Measurements from ENCODE around the gene PDE6A.
A peak's percentile ranks its signal among the peaks of the same experiment; 100 is the strongest.

Gene PDE6A

DNA sequence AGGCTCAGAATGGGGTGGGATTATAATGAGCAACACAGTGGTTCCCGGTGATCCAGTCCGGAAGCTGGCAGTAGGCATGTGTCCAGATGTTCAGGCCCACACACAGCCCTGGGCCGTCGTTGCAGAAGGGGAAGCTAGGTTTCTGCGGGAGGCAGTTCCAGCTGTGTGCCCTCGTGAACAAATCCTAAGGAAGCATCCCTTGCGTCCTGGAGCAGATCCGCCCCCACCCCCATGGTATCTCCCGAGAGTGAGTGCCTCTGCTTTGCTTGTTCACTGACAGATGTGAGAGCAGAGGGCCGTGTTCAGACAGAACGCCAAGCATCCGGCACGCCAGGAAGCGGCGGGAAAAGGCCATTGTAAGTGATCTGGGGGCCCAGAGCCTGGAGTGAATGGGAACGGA, 104.8 kb downstream of the PDE6A start:
- H3K4me2 ChIP-seq (ENCODE audit: low read depth, low read length, poor library complexity, severe bottlenecking): no peak overlapping the region
- H3K4me3 ChIP-seq (ENCODE audit: low read length, poor library complexity, severe bottlenecking): no peak overlapping the region
- TF ChIP-seq, protein P1, sequence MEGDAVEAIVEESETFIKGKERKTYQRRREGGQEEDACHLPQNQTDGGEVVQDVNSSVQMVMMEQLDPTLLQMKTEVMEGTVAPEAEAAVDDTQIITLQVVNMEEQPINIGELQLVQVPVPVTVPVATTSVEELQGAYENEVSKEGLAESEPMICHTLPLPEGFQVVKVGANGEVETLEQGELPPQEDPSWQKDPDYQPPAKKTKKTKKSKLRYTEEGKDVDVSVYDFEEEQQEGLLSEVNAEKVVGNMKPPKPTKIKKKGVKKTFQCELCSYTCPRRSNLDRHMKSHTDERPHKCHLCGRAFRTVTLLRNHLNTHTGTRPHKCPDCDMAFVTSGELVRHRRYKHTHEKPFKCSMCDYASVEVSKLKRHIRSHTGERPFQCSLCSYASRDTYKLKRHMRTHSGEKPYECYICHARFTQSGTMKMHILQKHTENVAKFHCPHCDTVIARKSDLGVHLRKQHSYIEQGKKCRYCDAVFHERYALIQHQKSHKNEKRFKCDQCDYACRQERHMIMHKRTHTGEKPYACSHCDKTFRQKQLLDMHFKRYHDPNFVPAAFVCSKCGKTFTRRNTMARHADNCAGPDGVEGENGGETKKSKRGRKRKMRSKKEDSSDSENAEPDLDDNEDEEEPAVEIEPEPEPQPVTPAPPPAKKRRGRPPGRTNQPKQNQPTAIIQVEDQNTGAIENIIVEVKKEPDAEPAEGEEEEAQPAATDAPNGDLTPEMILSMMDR (conservative IDR thresholded peaks at IDR 0.05; ENCODE audit: low read length): no peak
- TF ChIP-seq EZH2phosphoT487 (IDR thresholded peaks at IDR 0.05; ENCODE audit: borderline replicate concordance): no peak
- H3K36me3 ChIP-seq (ENCODE audit: insufficient read depth, low read length): no peaks in the 10 kb centered on the region
- no peaks in the 10 kb centered on the region for H3K79me2 ChIP-seq (ENCODE audit: insufficient read depth, low read length)
- no peaks in the 10 kb centered on the region for H4K20me1 ChIP-seq (ENCODE audit: insufficient read depth, low read length, poor library complexity, severe bottlenecking)
- no peak overlapping the region for H3K9ac ChIP-seq (ENCODE audit: low read depth, low read length, poor library complexity, severe bottlenecking)
- H3K4me1 ChIP-seq (ENCODE audit: insufficient read depth, low read length, poor library complexity, severe bottlenecking): no peaks in the 10 kb centered on the region
- H2AFZ ChIP-seq (ENCODE audit: low read length): no peak overlapping the region
- H3K9me2 ChIP-seq (replicated peaks; ENCODE audit: low read depth, low read length): no peaks in the 10 kb centered on the region
- no peaks in the 10 kb centered on the region for H3K27me3 ChIP-seq (ENCODE audit: insufficient read depth, low read length, poor library complexity, severe bottlenecking)
- no peaks in the 10 kb centered on the region for H3F3A ChIP-seq (ENCODE audit: low read depth)
- H3K9me3 ChIP-seq (ENCODE audit: insufficient read depth, low read depth, low read length): no peaks in the 10 kb centered on the region

DNA sequence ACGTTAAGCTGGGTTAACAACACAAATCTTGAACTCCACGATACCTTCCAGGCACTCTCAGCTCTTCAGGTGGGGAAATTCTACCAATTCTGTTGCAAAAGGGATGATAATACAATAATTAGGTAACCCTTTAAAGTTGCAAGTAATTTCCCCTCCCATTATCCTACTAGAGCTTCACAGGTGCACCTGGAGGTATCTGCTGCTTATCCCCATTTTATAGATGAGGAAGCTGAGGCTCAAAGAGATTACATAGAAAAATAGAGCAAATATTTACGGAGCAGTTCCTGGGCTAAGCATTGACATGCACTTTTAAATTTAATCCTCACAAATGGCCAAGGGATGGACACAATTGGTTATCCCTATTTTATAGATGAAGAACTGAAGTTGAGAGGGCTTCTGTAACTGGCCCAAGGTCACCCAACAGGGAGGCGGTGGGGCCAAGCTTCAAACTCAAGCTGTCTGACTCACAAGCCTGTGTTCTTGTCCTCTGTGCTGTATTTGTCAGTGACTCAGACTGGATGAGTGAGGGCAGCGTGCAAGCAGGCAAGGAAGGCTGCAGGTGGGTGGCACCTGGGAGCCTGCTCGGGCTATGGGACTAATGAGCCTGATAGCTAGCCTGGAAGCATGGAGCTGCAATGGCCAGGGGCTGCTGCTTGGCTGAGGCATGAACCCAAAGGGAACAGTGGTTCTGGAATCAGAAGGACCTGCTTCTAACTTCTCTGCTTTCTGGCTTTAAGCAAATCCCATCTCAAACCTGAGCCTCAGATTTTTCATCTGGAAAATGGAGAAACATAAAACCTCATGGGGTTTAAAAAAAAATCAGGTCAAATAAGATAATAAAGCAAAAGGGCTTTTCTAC, 105.5 kb downstream of the PDE6A start:
- no peak overlapping the region for H3K9ac ChIP-seq (ENCODE audit: low read depth, low read length, poor library complexity, severe bottlenecking)
- no peaks in the 10 kb centered on the region for H3K36me3 ChIP-seq (ENCODE audit: insufficient read depth, low read length)
- H3K9me2 ChIP-seq (replicated peaks; ENCODE audit: low read depth, low read length): no peaks in the 10 kb centered on the region
- H3K9me3 ChIP-seq (ENCODE audit: insufficient read depth, low read depth, low read length): no peaks in the 10 kb centered on the region
- H2AFZ ChIP-seq (ENCODE audit: low read length): no peak overlapping the region
- TF ChIP-seq, protein P1 (conservative IDR thresholded peaks at IDR 0.05; ENCODE audit: low read length): no peak
- TF ChIP-seq EZH2phosphoT487 (IDR thresholded peaks at IDR 0.05; ENCODE audit: borderline replicate concordance): no peak
- no peaks in the 10 kb centered on the region for H3K27me3 ChIP-seq (ENCODE audit: insufficient read depth, low read length, poor library complexity, severe bottlenecking)
- no peaks in the 10 kb centered on the region for H4K20me1 ChIP-seq (ENCODE audit: insufficient read depth, low read length, poor library complexity, severe bottlenecking)
- H3K79me2 ChIP-seq (ENCODE audit: insufficient read depth, low read length): no peaks in the 10 kb centered on the region
- H3K4me1 ChIP-seq (ENCODE audit: insufficient read depth, low read length, poor library complexity, severe bottlenecking): no peaks in the 10 kb centered on the region
- H3K4me3 ChIP-seq (ENCODE audit: low read length, poor library complexity, severe bottlenecking): no peak overlapping the region
- H3K4me2 ChIP-seq (ENCODE audit: low read depth, low read length, poor library complexity, severe bottlenecking): no peak overlapping the region
- H3F3A ChIP-seq (ENCODE audit: low read depth): no peaks in the 10 kb centered on the region

DNA sequence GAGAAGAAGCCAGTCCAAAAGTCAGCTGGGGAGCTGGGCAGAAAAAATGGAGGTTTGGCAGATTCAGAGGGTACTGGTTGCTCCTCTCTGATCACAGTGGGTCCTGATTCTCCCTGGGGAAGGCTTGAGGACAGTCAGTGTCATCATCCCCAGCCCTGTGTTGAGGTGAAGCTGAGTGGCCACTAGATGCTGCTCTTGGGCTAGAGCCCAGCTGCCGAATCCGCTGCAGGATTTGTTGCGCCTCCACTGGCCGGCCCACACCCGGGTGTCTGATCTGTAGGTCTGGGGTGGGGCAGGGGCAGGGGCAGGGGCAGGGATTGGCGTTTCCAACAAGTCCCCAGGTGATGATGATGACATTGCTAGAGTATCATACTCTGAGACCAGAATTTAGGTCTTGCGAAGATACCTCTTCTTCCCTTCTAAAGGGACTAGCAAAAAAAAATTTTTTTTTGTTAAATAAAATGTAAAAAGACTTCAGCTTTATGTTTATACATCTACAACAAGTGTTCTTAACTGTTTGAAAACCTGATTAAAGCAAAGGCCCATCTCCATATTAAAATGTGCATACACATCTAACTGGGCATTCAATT, 106.8 kb downstream of the PDE6A start:
- Histone ChIP-seq H3K4me2 (ENCODE audit: low read depth, low read length, poor library complexity, severe bottlenecking) (no peak overlapping the region), H3K9me2 (replicated peaks; ENCODE audit: low read depth, low read length) (no peaks in the 10 kb centered on the region), H3K79me2 (ENCODE audit: insufficient read depth, low read length) (no peaks in the 10 kb centered on the region), H3K9ac (ENCODE audit: low read depth, low read length, poor library complexity, severe bottlenecking) (no peak overlapping the region), H3F3A (ENCODE audit: low read depth) (no peaks in the 10 kb centered on the region), H3K36me3 (ENCODE audit: insufficient read depth, low read length) (no peaks in the 10 kb centered on the region), H3K9me3 (ENCODE audit: insufficient read depth, low read depth, low read length) (no peaks in the 10 kb centered on the region), H4K20me1 (ENCODE audit: insufficient read depth, low read length, poor library complexity, severe bottlenecking) (no peaks in the 10 kb centered on the region), H3K4me1 (ENCODE audit: insufficient read depth, low read length, poor library complexity, severe bottlenecking) (no peaks in the 10 kb centered on the region), H3K4me3 (ENCODE audit: low read length, poor library complexity, severe bottlenecking) (no peak overlapping the region), H3K27me3 (ENCODE audit: insufficient read depth, low read length, poor library complexity, severe bottlenecking) (no peaks in the 10 kb centered on the region), H2AFZ (ENCODE audit: low read length) (no peak overlapping the region)
- TF ChIP-seq, protein P1 (conservative IDR thresholded peaks at IDR 0.05; ENCODE audit: low read length): peak; percentile 61
- no peak for TF ChIP-seq EZH2phosphoT487 (IDR thresholded peaks at IDR 0.05; ENCODE audit: borderline replicate concordance)

Data from Loucy (cell line).